ENCODE measurements around the gene ESRRA. TPM values are rescaled to one million over a fixed set of nuclear protein-coding genes. Genes with fewer than 3 reads are reported as not detected.

Gene ESRRA
- total and polyA plus RNA-seq, 9 of the 15 experiments (the other 6 are each of a cell fraction or from before 2014, with no cell fraction given) = 0.27 to 89.7 (median 23.7) TPM

DNA sequence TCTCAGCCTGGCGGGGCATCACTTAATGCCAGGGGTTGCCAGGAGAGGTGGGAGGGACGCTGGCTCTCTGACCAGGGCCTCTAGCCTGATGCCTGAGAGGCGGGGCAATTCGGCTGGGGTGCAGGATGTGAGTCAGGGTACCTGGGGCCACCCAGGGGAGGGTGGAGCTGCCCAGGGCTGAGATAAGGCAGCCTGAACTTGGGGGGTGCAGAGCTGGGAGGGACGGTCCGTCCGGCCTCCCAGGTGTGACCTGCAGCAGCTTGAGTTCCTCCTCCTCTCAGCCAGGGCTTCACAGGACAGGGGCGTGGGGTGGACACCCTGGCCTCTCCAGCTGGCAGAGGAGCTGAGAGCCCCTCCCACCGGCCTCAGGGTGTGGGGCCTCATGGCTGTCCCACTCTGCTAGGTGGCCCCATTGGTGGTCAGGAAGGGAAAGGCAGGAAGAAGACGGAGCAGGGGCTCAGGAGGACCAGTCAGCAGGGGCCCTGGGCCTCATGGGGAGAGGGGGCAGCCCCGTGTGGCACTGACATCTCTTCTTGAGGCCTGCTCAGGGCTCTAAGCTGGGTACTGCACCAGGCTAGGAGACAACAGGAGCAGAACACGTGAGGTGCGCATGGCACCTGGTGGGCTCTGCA is 52.7 kb downstream of the ESRRA start (continued):
- TF ChIP-seq TCF3 (CRISPR knock-in tag; IDR thresholded peaks at IDR 0.05) = no peak; the same call in 1 of the 2 replicates
- TF ChIP-seq GABPB2 (CRISPR knock-in tag; conservative IDR thresholded peaks at IDR 0.05) = no peak
- no peak for TF ChIP-seq HMG20B (CRISPR knock-in tag; IDR thresholded peaks at IDR 0.05)
- TF ChIP-seq ZNF41 (CRISPR knock-in tag; conservative IDR thresholded peaks at IDR 0.05) = no peak
- TF ChIP-seq, protein P1, sequence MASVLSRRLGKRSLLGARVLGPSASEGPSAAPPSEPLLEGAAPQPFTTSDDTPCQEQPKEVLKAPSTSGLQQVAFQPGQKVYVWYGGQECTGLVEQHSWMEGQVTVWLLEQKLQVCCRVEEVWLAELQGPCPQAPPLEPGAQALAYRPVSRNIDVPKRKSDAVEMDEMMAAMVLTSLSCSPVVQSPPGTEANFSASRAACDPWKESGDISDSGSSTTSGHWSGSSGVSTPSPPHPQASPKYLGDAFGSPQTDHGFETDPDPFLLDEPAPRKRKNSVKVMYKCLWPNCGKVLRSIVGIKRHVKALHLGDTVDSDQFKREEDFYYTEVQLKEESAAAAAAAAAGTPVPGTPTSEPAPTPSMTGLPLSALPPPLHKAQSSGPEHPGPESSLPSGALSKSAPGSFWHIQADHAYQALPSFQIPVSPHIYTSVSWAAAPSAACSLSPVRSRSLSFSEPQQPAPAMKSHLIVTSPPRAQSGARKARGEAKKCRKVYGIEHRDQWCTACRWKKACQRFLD (CRISPR knock-in tag; IDR thresholded peaks at IDR 0.05) = no peak; the same call in 1 of the 2 replicates
- 0 out of 2 replicates have a peak, but pooled peaks have one; percentile 13 for TF ChIP-seq ZNF785 (CRISPR knock-in tag; IDR thresholded peaks at IDR 0.05)
- no peak for TF ChIP-seq SIN3B (IDR thresholded peaks at IDR 0.05; ENCODE audit: low read depth)
- TF ChIP-seq FOXA1 (IDR thresholded peaks at IDR 0.05; ENCODE audit: borderline replicate concordance) = no peak
- TF ChIP-seq, protein P2, sequence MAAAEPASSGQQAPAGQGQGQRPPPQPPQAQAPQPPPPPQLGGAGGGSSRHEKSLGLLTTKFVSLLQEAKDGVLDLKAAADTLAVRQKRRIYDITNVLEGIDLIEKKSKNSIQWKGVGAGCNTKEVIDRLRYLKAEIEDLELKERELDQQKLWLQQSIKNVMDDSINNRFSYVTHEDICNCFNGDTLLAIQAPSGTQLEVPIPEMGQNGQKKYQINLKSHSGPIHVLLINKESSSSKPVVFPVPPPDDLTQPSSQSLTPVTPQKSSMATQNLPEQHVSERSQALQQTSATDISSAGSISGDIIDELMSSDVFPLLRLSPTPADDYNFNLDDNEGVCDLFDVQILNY (CRISPR knock-in tag; IDR thresholded peaks at IDR 0.05) = no peak
- TF ChIP-seq, protein P3, sequence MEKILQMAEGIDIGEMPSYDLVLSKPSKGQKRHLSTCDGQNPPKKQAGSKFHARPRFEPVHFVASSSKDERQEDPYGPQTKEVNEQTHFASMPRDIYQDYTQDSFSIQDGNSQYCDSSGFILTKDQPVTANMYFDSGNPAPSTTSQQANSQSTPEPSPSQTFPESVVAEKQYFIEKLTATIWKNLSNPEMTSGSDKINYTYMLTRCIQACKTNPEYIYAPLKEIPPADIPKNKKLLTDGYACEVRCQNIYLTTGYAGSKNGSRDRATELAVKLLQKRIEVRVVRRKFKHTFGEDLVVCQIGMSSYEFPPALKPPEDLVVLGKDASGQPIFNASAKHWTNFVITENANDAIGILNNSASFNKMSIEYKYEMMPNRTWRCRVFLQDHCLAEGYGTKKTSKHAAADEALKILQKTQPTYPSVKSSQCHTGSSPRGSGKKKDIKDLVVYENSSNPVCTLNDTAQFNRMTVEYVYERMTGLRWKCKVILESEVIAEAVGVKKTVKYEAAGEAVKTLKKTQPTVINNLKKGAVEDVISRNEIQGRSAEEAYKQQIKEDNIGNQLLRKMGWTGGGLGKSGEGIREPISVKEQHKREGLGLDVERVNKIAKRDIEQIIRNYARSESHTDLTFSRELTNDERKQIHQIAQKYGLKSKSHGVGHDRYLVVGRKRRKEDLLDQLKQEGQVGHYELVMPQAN (IDR thresholded peaks at IDR 0.05; ENCODE audit: borderline replicate concordance) = peak; percentile 32; the same call in 1 of the 2 replicates
- TF ChIP-seq, protein P4, sequence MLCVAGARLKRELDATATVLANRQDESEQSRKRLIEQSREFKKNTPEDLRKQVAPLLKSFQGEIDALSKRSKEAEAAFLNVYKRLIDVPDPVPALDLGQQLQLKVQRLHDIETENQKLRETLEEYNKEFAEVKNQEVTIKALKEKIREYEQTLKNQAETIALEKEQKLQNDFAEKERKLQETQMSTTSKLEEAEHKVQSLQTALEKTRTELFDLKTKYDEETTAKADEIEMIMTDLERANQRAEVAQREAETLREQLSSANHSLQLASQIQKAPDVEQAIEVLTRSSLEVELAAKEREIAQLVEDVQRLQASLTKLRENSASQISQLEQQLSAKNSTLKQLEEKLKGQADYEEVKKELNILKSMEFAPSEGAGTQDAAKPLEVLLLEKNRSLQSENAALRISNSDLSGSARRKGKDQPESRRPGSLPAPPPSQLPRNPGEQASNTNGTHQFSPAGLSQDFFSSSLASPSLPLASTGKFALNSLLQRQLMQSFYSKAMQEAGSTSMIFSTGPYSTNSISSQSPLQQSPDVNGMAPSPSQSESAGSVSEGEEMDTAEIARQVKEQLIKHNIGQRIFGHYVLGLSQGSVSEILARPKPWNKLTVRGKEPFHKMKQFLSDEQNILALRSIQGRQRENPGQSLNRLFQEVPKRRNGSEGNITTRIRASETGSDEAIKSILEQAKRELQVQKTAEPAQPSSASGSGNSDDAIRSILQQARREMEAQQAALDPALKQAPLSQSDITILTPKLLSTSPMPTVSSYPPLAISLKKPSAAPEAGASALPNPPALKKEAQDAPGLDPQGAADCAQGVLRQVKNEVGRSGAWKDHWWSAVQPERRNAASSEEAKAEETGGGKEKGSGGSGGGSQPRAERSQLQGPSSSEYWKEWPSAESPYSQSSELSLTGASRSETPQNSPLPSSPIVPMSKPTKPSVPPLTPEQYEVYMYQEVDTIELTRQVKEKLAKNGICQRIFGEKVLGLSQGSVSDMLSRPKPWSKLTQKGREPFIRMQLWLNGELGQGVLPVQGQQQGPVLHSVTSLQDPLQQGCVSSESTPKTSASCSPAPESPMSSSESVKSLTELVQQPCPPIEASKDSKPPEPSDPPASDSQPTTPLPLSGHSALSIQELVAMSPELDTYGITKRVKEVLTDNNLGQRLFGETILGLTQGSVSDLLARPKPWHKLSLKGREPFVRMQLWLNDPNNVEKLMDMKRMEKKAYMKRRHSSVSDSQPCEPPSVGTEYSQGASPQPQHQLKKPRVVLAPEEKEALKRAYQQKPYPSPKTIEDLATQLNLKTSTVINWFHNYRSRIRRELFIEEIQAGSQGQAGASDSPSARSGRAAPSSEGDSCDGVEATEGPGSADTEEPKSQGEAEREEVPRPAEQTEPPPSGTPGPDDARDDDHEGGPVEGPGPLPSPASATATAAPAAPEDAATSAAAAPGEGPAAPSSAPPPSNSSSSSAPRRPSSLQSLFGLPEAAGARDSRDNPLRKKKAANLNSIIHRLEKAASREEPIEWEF (CRISPR knock-in tag; IDR thresholded peaks at IDR 0.05) = no peak
- TF ChIP-seq, protein P5, sequence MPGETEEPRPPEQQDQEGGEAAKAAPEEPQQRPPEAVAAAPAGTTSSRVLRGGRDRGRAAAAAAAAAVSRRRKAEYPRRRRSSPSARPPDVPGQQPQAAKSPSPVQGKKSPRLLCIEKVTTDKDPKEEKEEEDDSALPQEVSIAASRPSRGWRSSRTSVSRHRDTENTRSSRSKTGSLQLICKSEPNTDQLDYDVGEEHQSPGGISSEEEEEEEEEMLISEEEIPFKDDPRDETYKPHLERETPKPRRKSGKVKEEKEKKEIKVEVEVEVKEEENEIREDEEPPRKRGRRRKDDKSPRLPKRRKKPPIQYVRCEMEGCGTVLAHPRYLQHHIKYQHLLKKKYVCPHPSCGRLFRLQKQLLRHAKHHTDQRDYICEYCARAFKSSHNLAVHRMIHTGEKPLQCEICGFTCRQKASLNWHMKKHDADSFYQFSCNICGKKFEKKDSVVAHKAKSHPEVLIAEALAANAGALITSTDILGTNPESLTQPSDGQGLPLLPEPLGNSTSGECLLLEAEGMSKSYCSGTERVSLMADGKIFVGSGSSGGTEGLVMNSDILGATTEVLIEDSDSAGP (CRISPR knock-in tag; IDR thresholded peaks at IDR 0.05) = no peak
- no peak for TF ChIP-seq TCFL5 (CRISPR knock-in tag; conservative IDR thresholded peaks at IDR 0.05)
- TF ChIP-seq ZNF184 (CRISPR knock-in tag; IDR thresholded peaks at IDR 0.05) = no peak
- no peak for TF ChIP-seq POLR2AphosphoS5 (IDR thresholded peaks at IDR 0.05; ENCODE audit: control insufficient read depth, insufficient read depth, low read depth, low read length)
- TF ChIP-seq SREBF2 (CRISPR knock-in tag; IDR thresholded peaks at IDR 0.05) = no peak
- no peak for TF ChIP-seq STAG1 (CRISPR knock-in tag; IDR thresholded peaks at IDR 0.05; ENCODE audit: borderline replicate concordance)
